GM19351 (cell line): ENCODE data around the gene NRXN3.

Source experiments
- ATAC-seq: cut with Tn5 transposase; IDR thresholded peaks from one replicate; pipeline ENCODE4 v1.9.1; 2021; ENCODE audit warnings: mild to moderate bottlenecking, moderate library complexity; ENCODE audit not compliant: unreplicated experiment

The NRXN3 gene

DNA sequence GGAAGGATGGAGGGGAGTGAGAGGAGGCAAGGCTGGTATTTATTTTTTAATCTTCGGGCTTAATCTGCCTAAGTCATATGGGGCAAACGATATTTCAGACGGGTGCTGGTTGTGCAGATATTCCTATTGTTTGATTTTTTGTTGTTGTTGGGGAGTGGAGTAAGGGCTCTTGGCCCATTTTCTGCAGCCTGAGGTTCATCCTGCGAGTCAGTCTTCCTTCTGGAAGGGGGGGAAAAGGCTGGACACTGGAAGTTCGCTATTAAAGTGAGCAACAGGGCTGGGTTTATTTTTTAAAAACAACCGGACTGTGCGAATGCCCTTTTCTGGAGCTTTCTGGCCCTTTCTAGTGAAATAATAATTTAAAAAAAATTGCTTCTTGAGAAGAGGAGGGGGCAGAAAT is 2.3 kb downstream of the NRXN3 start:
- no peak for ATAC-seq

DNA sequence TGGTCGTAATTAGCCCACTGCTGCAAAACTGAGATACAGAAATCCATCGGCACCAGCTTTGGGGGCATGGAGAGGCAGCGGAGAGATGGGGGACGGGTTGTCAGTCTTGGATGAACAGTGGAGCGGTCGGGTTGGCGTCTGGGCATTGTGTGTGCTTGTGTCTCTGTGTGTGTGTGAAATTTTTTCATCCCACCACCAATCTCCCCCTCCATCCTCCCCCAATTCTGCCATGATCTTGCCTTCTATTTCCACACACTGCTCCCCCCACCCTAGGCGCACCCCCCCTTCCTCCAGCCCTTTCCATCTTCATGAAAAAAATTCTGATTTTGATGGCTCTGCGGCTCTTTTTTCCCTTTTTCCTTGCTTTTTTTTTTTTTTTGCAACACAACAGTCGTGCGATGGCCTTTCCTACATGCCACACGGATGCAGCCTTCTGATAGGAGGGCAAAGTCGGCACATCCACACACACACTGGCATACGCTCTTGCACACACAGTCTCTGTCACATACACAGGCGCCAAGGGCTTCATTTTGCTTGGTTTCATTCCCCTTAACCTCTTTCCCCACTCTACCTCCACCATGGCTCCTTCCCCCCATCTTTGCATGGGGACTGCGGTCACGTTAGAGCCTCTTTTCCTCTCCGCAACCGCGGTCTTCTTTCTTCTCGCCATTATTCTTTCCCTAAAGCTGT is 3.3 kb downstream of the NRXN3 start:
- ATAC-seq = no peak

DNA sequence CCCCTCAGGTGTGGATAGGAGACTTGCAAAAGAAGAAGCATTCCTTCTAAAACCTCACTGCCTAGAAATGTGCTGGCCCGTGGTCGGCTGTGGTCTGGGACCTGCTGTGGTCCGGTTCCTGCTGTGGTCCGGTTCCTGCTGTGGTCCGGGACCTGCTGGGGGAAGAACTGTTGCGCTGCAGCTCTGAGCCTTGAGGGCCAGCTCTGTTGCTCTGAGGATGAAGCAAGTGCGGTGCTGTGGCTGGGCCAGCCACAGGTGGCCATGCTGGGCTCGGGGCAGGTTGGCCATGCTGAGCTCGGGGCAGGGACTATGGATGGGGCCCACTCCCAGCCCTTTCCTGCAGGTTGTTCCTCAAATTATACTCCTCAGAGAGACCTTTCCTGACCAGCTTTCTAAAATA is 5.2 kb downstream of the NRXN3 start:
- no peak for ATAC-seq

DNA sequence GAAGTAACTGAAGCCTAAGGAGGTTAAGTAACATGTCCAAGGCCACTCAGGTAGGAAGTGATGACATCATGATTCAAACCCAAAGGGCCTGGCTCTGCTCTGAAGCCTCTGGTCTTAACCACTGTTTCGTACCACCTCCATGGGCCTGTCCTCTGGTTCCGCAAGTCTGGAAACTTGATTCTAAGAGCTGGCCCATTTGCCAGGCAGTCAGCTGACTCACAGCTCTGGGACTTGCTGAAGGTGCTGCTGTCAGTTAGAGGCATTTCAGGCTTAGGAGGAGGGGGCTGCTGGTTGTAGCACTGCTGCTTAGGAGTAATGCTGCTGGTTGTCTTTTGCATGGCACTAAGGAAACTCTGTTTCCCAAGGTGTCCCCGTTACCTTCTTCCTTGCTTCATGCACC is 7.9 kb downstream of the NRXN3 start:
- no peak for ATAC-seq

DNA sequence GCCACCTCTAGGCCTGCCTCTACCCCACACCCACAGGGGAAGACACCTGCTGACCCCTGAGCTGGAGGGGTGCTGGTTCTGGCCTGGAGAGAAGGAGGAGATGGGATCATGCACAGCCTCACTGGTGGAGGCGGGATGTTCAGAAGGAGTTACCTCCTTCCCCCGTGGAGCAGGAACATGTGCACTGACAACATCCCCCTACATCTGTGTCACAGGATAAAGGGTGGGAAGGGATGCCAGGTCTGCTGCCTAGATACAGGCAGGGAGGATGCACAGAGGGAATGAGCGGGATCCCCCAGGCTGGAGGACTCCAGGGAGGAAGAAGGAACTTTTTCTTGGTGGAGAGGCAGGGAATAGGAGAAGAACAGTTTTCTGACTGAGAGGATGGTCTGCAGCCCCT is 8.8 kb downstream of the NRXN3 start:
- no peak for ATAC-seq

GRCh38 chr14:78181270-78181669 is 11.1 kb downstream of the NRXN3 start:
- ATAC-seq = no peak

DNA sequence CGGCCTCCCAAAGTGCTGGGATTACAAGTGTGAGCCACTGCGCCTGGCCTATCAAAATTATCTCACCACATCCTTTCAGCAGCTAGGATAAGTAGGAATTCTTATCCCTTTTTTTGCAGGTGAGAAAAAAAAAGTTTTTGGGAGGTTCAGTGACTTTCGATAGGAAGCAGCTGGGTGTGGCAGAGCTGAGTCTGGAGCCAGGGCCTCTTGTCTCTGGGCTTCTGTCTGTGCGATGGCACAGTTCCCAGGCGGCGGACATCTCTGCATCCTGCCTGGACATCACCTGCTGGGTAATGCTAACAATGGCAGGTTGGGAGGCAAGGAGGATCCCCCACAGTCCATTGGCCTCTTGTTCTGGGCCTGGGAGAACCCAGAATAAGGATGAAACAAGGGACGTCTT is 12.5 kb downstream of the NRXN3 start:
- ATAC-seq = no peak

GRCh38 chr14:78184157-78184556 is 14.0 kb downstream of the NRXN3 start:
- no peak for ATAC-seq

GRCh38 chr14:78186277-78186676 is 16.1 kb downstream of the NRXN3 start:
- ATAC-seq = no peak

- no peak for ATAC-seq
These were observed 18.7 kb downstream of the NRXN3 start for GRCh38 chr14:78188882-78189281.

DNA sequence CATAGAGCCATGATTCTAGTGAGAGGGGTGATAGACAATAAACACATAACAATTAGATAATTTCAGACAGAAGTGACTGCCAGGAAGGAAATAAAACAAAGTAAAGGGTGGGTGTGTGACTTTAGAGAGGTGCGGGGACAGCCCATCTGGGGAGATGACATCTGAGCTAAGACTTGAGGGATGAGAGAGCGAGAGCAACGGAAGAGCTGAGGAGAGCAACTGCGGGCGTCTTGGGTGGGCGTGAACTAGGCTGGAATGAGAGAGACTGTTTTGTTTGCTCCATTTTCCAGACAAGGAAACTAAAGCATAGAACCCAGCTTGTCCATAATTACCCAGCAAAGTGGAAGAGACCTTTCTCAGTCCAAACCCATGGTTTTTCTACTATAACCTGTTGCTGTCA is 25.3 kb downstream of the NRXN3 start:
- no peak for ATAC-seq

- no peak for ATAC-seq
These were observed 26.1 kb downstream of the NRXN3 start for GRCh38 chr14:78196323-78196722.

DNA sequence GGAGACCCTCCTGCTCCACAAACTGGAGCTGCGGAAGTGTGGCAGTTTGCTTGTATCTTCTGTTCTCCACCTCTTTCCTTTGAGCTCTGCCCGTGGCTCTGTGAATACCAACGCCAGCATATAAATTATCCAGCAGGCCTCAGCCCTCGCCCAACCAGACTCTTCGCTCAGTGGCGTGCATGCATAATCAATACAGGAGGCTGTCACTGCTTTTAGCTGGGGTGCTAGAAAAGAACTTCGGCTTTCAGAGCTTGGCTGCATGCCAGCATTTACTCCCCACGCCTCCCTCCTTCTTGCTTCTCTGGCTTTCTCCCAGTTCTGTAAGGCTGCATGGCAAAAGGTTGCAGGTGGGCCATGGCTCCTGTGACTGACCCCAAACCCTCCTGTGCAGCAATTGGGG is 26.9 kb downstream of the NRXN3 start:
- no peak for ATAC-seq

- peak; percentile 58 for ATAC-seq
These were observed 32.0 kb downstream of the NRXN3 start for GRCh38 chr14:78202163-78202562.

DNA sequence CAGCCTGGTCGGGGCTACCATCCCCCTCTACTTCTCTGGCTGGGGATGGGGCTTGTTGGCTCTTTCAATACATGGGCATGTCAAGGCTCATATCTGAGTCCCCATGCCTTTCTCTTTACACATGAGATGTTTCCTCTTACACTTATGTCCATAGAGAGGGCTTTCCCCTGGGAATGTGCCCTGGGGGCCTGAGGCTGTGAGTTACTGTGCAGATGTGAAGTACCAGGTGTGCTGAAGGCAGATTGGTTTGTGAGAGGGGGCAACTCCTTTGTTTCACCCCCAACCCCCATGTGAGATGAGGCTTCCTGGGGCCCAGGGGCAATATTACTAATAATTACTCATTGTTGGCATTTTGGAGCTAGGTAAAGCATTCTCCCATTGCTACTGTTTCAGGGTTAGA is 32.8 kb downstream of the NRXN3 start:
- no peak for ATAC-seq

DNA sequence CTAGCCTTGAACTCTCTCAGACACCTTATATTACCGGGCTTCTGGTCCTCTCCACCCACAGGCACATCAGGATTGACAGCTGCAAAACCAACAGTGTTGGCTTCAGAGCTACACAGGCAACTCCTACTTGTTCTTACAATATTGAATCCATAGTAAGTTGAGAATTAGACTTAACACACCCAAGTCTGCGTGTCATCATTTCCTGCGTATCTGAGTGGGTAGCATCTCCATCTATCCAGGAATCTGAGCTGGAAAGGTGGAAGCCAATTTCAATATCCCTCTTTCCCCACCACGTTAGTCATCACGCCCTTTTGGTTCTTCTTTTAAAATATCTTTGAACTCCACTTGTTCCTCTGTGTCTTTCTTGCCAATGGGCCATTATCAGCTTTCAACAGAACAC is 37.2 kb downstream of the NRXN3 start:
- ATAC-seq = no peak

DNA sequence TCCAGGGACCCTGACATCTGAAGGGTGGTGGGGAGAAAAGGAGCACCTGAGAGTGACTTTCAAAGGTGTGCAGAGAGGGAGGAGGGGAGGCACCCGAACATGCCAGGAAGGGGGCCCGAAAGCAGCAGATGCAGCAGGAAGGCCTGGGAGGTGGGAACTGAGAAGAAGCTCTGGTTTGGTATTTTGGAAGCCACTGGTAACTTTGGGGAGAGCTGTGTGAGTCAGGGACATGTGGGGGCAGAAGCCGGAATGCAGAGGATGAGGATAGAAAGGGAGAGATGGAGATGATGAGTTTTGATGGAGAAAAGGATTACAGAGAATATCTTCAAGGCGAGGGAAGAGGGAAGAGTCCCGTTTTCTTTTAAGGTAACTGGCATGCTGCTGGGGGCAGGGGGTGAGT is 50.1 kb downstream of the NRXN3 start:
- ATAC-seq = no peak

DNA sequence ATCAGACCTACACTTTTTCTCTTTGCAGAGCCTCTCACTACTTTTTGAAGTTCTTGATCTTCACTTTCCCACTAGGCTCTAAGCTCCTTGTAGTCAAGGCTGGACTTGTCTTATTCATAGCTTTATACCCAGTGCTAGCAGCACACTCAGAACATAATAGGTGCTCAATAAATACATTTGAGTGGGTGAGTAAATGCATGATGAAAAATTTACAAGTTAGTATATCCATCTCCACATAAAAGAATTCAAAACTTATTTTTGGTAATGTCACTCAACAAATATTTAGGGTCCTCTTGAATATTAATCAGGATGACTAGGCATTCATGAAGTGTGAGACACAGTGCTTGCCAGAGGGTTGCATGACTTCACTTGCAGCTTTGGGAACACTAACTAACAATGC is 52.6 kb downstream of the NRXN3 start:
- no peak for ATAC-seq

- ATAC-seq = no peak
These were observed 57.3 kb downstream of the NRXN3 start for GRCh38 chr14:78227248-78228077.

- no peak for ATAC-seq
These were observed 58.6 kb downstream of the NRXN3 start for GRCh38 chr14:78228702-78229327.

- ATAC-seq = no peak
These were observed 62.2 kb downstream of the NRXN3 start for GRCh38 chr14:78232231-78233000.
